Measurements from ENCODE around the gene LENG8. TPM values are rescaled to one million over a fixed set of nuclear protein-coding genes. Genes with fewer than 3 reads are reported as not detected.

LENG8 gene
- total and polyA plus RNA-seq, 2 of the 4 experiments (the other 2 are of a cell fraction) = 21.1 to 93.9 TPM

GRCh38 chr19:54408456-54409026, 40.5 kb upstream of the LENG8 start:
- H4K8ac ChIP-seq (ENCODE audit: low read depth in 2 of 2, low read length in 2 of 2) = no peak overlapping the region
- no peak overlapping the region for H2AFZ ChIP-seq (replicated peaks; ENCODE audit: low read length, poor library complexity)
- H2AK9ac ChIP-seq (replicated peaks; ENCODE audit: low read depth, low read length, poor library complexity) = no peak overlapping the region
- ChIA-PET CTCF (no interaction called here), POLR2A (ENCODE audit: unreplicated experiment) (no interaction called here)
- H4K5ac ChIP-seq (ENCODE audit: low read depth, low read length) = no peak overlapping the region
- H3K9ac ChIP-seq (ENCODE audit: low read depth, low read length) = no peak overlapping the region
- no peak overlapping the region for H4K91ac ChIP-seq (ENCODE audit: insufficient read depth, low read depth, low read length)
- no peak overlapping the region for H2BK20ac ChIP-seq (ENCODE audit: low read depth, low read length)
- TF ChIP-seq RAD21 (IDR thresholded peaks at IDR 0.05; ENCODE audit: low read length) = no peak
- no peak for TF ChIP-seq SMC3 (IDR thresholded peaks at IDR 0.05; ENCODE audit: low read depth, low read length)
- TF ChIP-seq USF2 (IDR thresholded peaks at IDR 0.05; ENCODE audit: low read depth, low read length) = no peak
- TF ChIP-seq BHLHE40 (IDR thresholded peaks at IDR 0.05; ENCODE audit: low read depth, low read length) = no peak
- TF ChIP-seq NFE2L2 (IDR thresholded peaks at IDR 0.05; ENCODE audit: low read depth, low read length) = no peak
- TF ChIP-seq CEBPB (IDR thresholded peaks at IDR 0.05; ENCODE audit: low read depth, low read length) = no peak
- TF ChIP-seq MAZ (IDR thresholded peaks at IDR 0.05; ENCODE audit: borderline replicate concordance, low read depth, low read length) = no peak
- no peak for TF ChIP-seq MXI1 (IDR thresholded peaks at IDR 0.05; ENCODE audit: borderline replicate concordance, low read depth, low read length)
- no peak for TF ChIP-seq CTCF (conservative IDR thresholded peaks at IDR 0.05; ENCODE audit: low read depth, low read length)
- no peak for TF ChIP-seq FOS (IDR thresholded peaks at IDR 0.05; ENCODE audit: low read depth, low read length)
- TF ChIP-seq MAFK (IDR thresholded peaks at IDR 0.05; ENCODE audit: low read depth, low read length) = no peak
- no peak for TF ChIP-seq RFX5 (IDR thresholded peaks at IDR 0.05; ENCODE audit: low read depth, low read length)
- TF ChIP-seq ELK1 (IDR thresholded peaks at IDR 0.05; ENCODE audit: borderline replicate concordance, low read depth, low read length) = no peak
- no peak for TF ChIP-seq RCOR1 (IDR thresholded peaks at IDR 0.05; ENCODE audit: insufficient replicate concordance, low read length)
- no peak for TF ChIP-seq POLR2A (IDR thresholded peaks at IDR 0.05; ENCODE audit: low read depth, low read length)
- no peak for DNase-seq
- 80% methylated on average over 1 of the region's 9 CpGs; no CpG with 5 or more reads in 1 of the 2 experiments for WGBS, 2 experiments (ENCODE audit: extremely low coverage in 2 of 2, insufficient read length in 1 of 2)
- no peaks in the 10 kb centered on the region for H3K36me3 ChIP-seq (ENCODE audit: control insufficient read depth, insufficient read depth, low read length)
- no TSS peak for BruUV-seq (replicated peaks)
- no peak overlapping the region for H3K27ac ChIP-seq (ENCODE audit: insufficient read depth, low read length)
- no peak for ATAC-seq (ENCODE audit: low read depth)
- H2BK5ac ChIP-seq (ENCODE audit: low read depth, low read length, poor library complexity, severe bottlenecking) = no peak overlapping the region
- dilution Hi-C loops (cut with HindIII; ENCODE audit: low sequenced_read_pairs, unreplicated experiment) = no loop called here
- no peaks in the 10 kb centered on the region; the same call in 1 of the 2 replicates for H3K9me3 ChIP-seq (ENCODE audit: control insufficient read depth, insufficient read depth, low read length)
- H3K4me2 ChIP-seq (ENCODE audit: low read depth, low read length) = no peak overlapping the region
- H3K9me1 ChIP-seq (ENCODE audit: insufficient read depth, low read length) = no peaks in the 10 kb centered on the region
- in situ Hi-C loops (cut with MboI; ENCODE audit: low sequenced_read_pairs) = no loop called here
- H3K4ac ChIP-seq (ENCODE audit: low read depth, low read length) = no peak overlapping the region
- H3K4me3 ChIP-seq (ENCODE audit: insufficient read depth, low read depth, low read length) = no peak overlapping the region
- H3K23ac ChIP-seq (ENCODE audit: low read depth, low read length) = no peak overlapping the region
- H4K20me1 ChIP-seq (ENCODE audit: insufficient read depth, low read length) = no peaks in the 10 kb centered on the region
- no peaks in the 10 kb centered on the region for H3K4me1 ChIP-seq (ENCODE audit: control insufficient read depth, insufficient read depth, low read length)
- no peak overlapping the region for H2AK5ac ChIP-seq (ENCODE audit: low read depth, low read length)
- H2BK15ac ChIP-seq (ENCODE audit: low read depth, low read length) = no peak overlapping the region
- H3K27me3 ChIP-seq (ENCODE audit: control insufficient read depth, insufficient read depth, low read length) = no peaks in the 10 kb centered on the region
- no peaks in the 10 kb centered on the region for H3K79me1 ChIP-seq (ENCODE audit: low read depth in 1 of 2, low read length in 2 of 2)
- H3K18ac ChIP-seq (ENCODE audit: low read depth, low read length) = no peak overlapping the region
- H3K56ac ChIP-seq (ENCODE audit: extremely low read depth, insufficient read depth, low read length) = no peak overlapping the region
- H3K14ac ChIP-seq (replicated peaks; ENCODE audit: low read depth, low read length) = no peak overlapping the region
- intact Hi-C loops (cut with micrococcal nuclease) = no loop called here
- H2BK120ac ChIP-seq (ENCODE audit: low read depth, low read length) = no peak overlapping the region

Measured in IMR-90 (cell line).